IMR-90 (cell line): ENCODE measurements around the gene NLRC5. TPM values are rescaled to one million over a fixed set of nuclear protein-coding genes. Genes with fewer than 3 reads are reported as not detected.

ENCODE experiments used
- ATAC-seq: fragments of 200-7000 bp; cut with Tn5 transposase; 2 replicates; pipeline ENCODE4 v1.9.1; 2020; ENCODE audit warnings: low read depth, mild to moderate bottlenecking, moderate library complexity
- BruUV-seq: library from RNA; stranded (reverse); fragments of 400-500 nt; replicated peaks from 2 replicates; lab custom pipeline; 2021; lab: Mats Ljungman, UMichigan
- CTCF ChIA-PET: fragments of 300-600 bp; formaldehyde crosslinking; extraction: SDS; loops from one replicate; lab custom pipeline; 2021; ENCODE audit warnings: antibody characterized with exemption; lab: Yijun Ruan, JAX
- POLR2A ChIA-PET: fragments of 300-600 bp; sonication (Branson Sonifier 250); formaldehyde crosslinking; loops from one replicate; lab custom pipeline; 2022; ENCODE audit warnings: antibody characterized with exemption; ENCODE audit not compliant: unreplicated experiment; lab: Charles Lee
- DNase-seq: peaks from one replicate; pipeline ENCODE4 v3.0.0; 2013
- H2AFZ ChIP-seq: replicated peaks from 2 replicates; pipeline ENCODE3; 2013; ENCODE audit warnings: low read length, mild to moderate bottlenecking; ENCODE audit not compliant: poor library complexity
- H2AK5ac ChIP-seq: 2 replicates; pipeline ENCODE4 v1.6.1; 2013; ENCODE audit warnings: low read depth, low read length, inconsistent platforms
- H2AK9ac ChIP-seq: replicated peaks from 2 replicates; pipeline ENCODE3; 2013; ENCODE audit warnings: mild to moderate bottlenecking, low read depth, low read length, moderate library complexity; ENCODE audit not compliant: poor library complexity
- H2BK120ac ChIP-seq: 2 replicates; pipeline ENCODE4 v1.6.1; 2013; ENCODE audit warnings: low read depth, low read length, inconsistent platforms
- H2BK15ac ChIP-seq: 3 replicates; pipeline ENCODE4 v1.6.1; 2013; ENCODE audit warnings: low read depth, low read length, inconsistent platforms
- H2BK20ac ChIP-seq: 2 replicates; pipeline ENCODE4 v1.6.1; 2013; ENCODE audit warnings: low read depth, mild to moderate bottlenecking, inconsistent platforms, low read length, moderate library complexity
- H2BK5ac ChIP-seq: 2 replicates; pipeline ENCODE4 v1.6.1; 2013; ENCODE audit warnings: mild to moderate bottlenecking, low read depth, low read length, inconsistent platforms; ENCODE audit not compliant: poor library complexity, severe bottlenecking
- H3K14ac ChIP-seq: replicated peaks from 2 replicates; pipeline ENCODE4 v1.6.1; 2013; ENCODE audit warnings: low read depth, low read length, inconsistent platforms
- H3K18ac ChIP-seq: 2 replicates; pipeline ENCODE4 v1.6.1; 2013; ENCODE audit warnings: low read depth, low read length, control low read depth
- H3K23ac ChIP-seq: 2 replicates; pipeline ENCODE4 v1.6.1; 2013; ENCODE audit warnings: low read depth, low read length, inconsistent platforms
- H3K27ac ChIP-seq: 2 replicates; pipeline ENCODE4 v1.5.1; 2013; ENCODE audit warnings: mild to moderate bottlenecking, control low read depth, low read length; ENCODE audit not compliant: insufficient read depth
- H3K27me3 ChIP-seq: 2 replicates; pipeline ENCODE4 v1.6.1; 2013; ENCODE audit warnings: low read length; ENCODE audit not compliant: control insufficient read depth, insufficient read depth
- H3K36me3 ChIP-seq: 2 replicates; pipeline ENCODE4 v1.6.1; 2013; ENCODE audit warnings: low read length, mixed read lengths; ENCODE audit not compliant: control insufficient read depth, insufficient read depth
- H3K4ac ChIP-seq: 2 replicates; pipeline ENCODE4 v1.6.1; 2013; ENCODE audit warnings: low read depth, low read length, inconsistent platforms
- H3K4me1 ChIP-seq: 2 replicates; pipeline ENCODE4 v1.6.1; 2013; ENCODE audit warnings: low read length, mixed read lengths; ENCODE audit not compliant: control insufficient read depth, insufficient read depth
- H3K4me2 ChIP-seq: 2 replicates; pipeline ENCODE4 v1.6.1; 2013; ENCODE audit warnings: low read depth, mild to moderate bottlenecking, control low read depth, low read length, moderate library complexity
- H3K4me3 ChIP-seq: 2 replicates; pipeline ENCODE4 v1.5.1; 2013; ENCODE audit warnings: low read depth, mild to moderate bottlenecking, control low read depth, low read length, moderate library complexity; ENCODE audit not compliant: insufficient read depth
- H3K56ac ChIP-seq: 2 replicates; pipeline ENCODE4 v1.6.1; 2013; ENCODE audit warnings: low read length, inconsistent platforms; ENCODE audit not compliant: insufficient read depth; ENCODE audit errors: extremely low read depth
- H3K79me1 ChIP-seq, 2 experiments: 2 replicates each; pipeline ENCODE4 v1.6.1; 2013; ENCODE audit warnings: low read length in 2 of 2, inconsistent platforms in 1 of 2, low read depth in 1 of 2
- H3K9ac ChIP-seq: 2 replicates; pipeline ENCODE4 v1.6.1; 2013; ENCODE audit warnings: low read depth, low read length, control low read depth
- H3K9me1 ChIP-seq: 2 replicates; pipeline ENCODE4 v1.6.1; 2013; ENCODE audit warnings: low read length, inconsistent platforms; ENCODE audit not compliant: insufficient read depth
- H3K9me3 ChIP-seq: 2 replicates; pipeline ENCODE4 v1.6.1; 2013; ENCODE audit warnings: low read length; ENCODE audit not compliant: control insufficient read depth, insufficient read depth
- H4K20me1 ChIP-seq: 2 replicates; pipeline ENCODE4 v1.6.1; 2013; ENCODE audit warnings: low read length, inconsistent platforms; ENCODE audit not compliant: insufficient read depth
- H4K5ac ChIP-seq: 2 replicates; pipeline ENCODE4 v1.6.1; 2013; ENCODE audit warnings: mild to moderate bottlenecking, low read depth, low read length, control low read depth
- H4K8ac ChIP-seq, 2 experiments: 2 replicates each; pipeline ENCODE4 v1.6.1; 2013; ENCODE audit warnings: low read depth in 2 of 2, low read length in 2 of 2, control low read depth in 1 of 2, inconsistent platforms in 1 of 2
- H4K91ac ChIP-seq: 2 replicates; pipeline ENCODE4 v1.6.1; 2013; ENCODE audit warnings: low read depth, low read length, inconsistent platforms; ENCODE audit not compliant: insufficient read depth
- BHLHE40 ChIP-seq: fragments of 150-350 bp; IDR thresholded peaks from 2 replicates; pipeline ENCODE4 v1.6.1; 2016; ENCODE audit warnings: mild to moderate bottlenecking, low read depth, low read length
- CEBPB ChIP-seq: IDR thresholded peaks from 2 replicates; pipeline ENCODE4 v1.6.1; 2012; ENCODE audit warnings: low read depth, low read length, improper control_type of control experiment
- CHD1 ChIP-seq: IDR thresholded peaks from 2 replicates; pipeline ENCODE4 v1.6.1; 2012; ENCODE audit warnings: low read depth, low read length, improper control_type of control experiment
- FOS ChIP-seq: fragments of 150-350 bp; IDR thresholded peaks from 2 replicates; pipeline ENCODE4 v1.6.1; 2016; ENCODE audit warnings: low read depth, low read length
- MAFK ChIP-seq: IDR thresholded peaks from 2 replicates; pipeline ENCODE4 v1.6.1; 2012; ENCODE audit warnings: low read depth, low read length, improper control_type of control experiment
- MAZ ChIP-seq: IDR thresholded peaks from 2 replicates; pipeline ENCODE4 v1.6.1; 2012; ENCODE audit warnings: low read depth, mild to moderate bottlenecking, low read length, improper control_type of control experiment, moderate library complexity, borderline replicate concordance
- MXI1 ChIP-seq: IDR thresholded peaks from 2 replicates; pipeline ENCODE4 v1.6.1; 2012; ENCODE audit warnings: low read depth, mild to moderate bottlenecking, low read length, moderate library complexity, borderline replicate concordance
- NFE2L2 ChIP-seq: fragments of 150-350 bp; IDR thresholded peaks from 2 replicates; pipeline ENCODE4 v1.6.1; 2016; ENCODE audit warnings: low read depth, mild to moderate bottlenecking, low read length
- POLR2A ChIP-seq: IDR thresholded peaks from 2 replicates; pipeline ENCODE4 v1.6.1; 2012; ENCODE audit warnings: mild to moderate bottlenecking, low read depth, low read length
- RAD21 ChIP-seq: IDR thresholded peaks from 2 replicates; pipeline ENCODE4 v1.6.1; 2012; ENCODE audit warnings: low read length, improper control_type of control experiment
- RCOR1 ChIP-seq: IDR thresholded peaks from 2 replicates; pipeline ENCODE4 v1.6.1; 2012; ENCODE audit warnings: mild to moderate bottlenecking, low read length, improper control_type of control experiment; ENCODE audit not compliant: insufficient replicate concordance
- RFX5 ChIP-seq: IDR thresholded peaks from 2 replicates; pipeline ENCODE4 v1.8.0; 2012; ENCODE audit warnings: low read depth, mild to moderate bottlenecking, low read length, moderate library complexity
- SMC3 ChIP-seq: fragments of 150-350 bp; IDR thresholded peaks from 2 replicates; pipeline ENCODE4 v1.6.1; 2016; ENCODE audit warnings: low read depth, mild to moderate bottlenecking, antibody characterized with exemption, low read length, moderate library complexity
- WGBS, 2 experiments: methylation state at CpG; one replicate each; pipeline versions ENCODE4 v1.1.5 to v1.1.7; 2013; ENCODE audit warnings: missing lambda C conversion rate in 2 of 2; ENCODE audit not compliant: insufficient read length in 1 of 2; ENCODE audit errors: extremely low coverage in 2 of 2; 5-methylcytosine and 5-hydroxymethylcytosine counted together
- dilution Hi-C: fragments of 300-500 bp; cut with HindIII; formaldehyde crosslinking; loops from one replicate; pipeline ENCODE4 v1.14.3; 2018; ENCODE audit warnings: low sequenced_read_pairs; ENCODE audit not compliant: unreplicated experiment
- in situ Hi-C: fragments of 300-500 bp; cut with MboI; formaldehyde crosslinking; loops from 3 replicates; pipeline ENCODE4 v1.14.3; 2019; ENCODE audit warnings: low sequenced_read_pairs, inconsistent platforms, mixed read lengths
- intact Hi-C: fragments of 100-400 bp; cut with micrococcal nuclease; formaldehyde crosslinking; loops from 2 replicates; pipeline ENCODE4 v1.10.0; 2022
- polyA plus RNA-seq, 3 experiments: library from polyadenylated mRNA; depleted of rRNA; stranded (reverse); fragments of >200 nt; gene quantifications; 2 replicates each; pipeline ENCODE4 v1.2.3, GENCODE V29; 2012; ENCODE audit warnings: low replicate concordance in 1 of 3
- total RNA-seq: library from RNA; depleted of rRNA; stranded (reverse); fragments of >200 nt; gene quantifications from 2 replicates; pipeline ENCODE4 v1.2.3, GENCODE V29; 2012
- TF ChIP-seq, protein P1 (sequence below): conservative IDR thresholded peaks from 2 replicates; pipeline ENCODE4 v1.5.1; 2012; ENCODE audit warnings: mild to moderate bottlenecking, low read depth, low read length, improper control_type of control experiment
- TF ChIP-seq, protein P2 (sequence below): fragments of 150-350 bp; IDR thresholded peaks from 2 replicates; pipeline ENCODE4 v1.6.1; 2017; ENCODE audit warnings: mild to moderate bottlenecking, antibody characterized with exemption, low read length, low read depth
- TF ChIP-seq, protein P3 (sequence below): fragments of 150-350 bp; IDR thresholded peaks from 2 replicates; pipeline ENCODE4 v1.6.1; 2016; ENCODE audit warnings: low read depth, mild to moderate bottlenecking, low read length, moderate library complexity, borderline replicate concordance

The NLRC5 gene
- total and polyA plus RNA-seq, 2 of the 4 experiments (the other 2 are of a cell fraction) = 9.1 to 14.9 TPM

DNA sequence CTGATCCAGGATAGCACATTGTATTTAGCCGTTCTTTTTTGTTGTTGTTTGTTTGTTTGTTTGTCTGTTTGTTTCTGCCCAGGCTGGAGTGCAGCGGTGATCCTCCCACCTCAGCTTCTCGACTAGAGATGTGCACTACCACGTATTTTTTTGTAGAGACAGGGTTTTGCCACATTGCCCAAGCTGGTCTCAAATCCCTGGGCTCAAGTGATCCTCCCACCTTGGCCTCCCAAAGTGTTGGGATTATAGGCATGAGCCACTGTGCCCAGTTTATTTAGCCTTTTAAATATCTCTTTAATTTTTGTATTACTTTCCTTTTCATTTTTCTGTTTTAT is 9.2 kb upstream of the NLRC5 start:
- WGBS, 2 experiments = 35% methylated on average over 2 of the region's 4 CpGs; no CpG with 5 or more reads in 1 of the 2 experiments
- Histone ChIP-seq H3K56ac (no peak overlapping the region), H4K8ac (no peak overlapping the region), H3K18ac (no peak overlapping the region), H3K9me1 (peaks cover 5% of the 10 kb centered on the region), H4K91ac (no peak overlapping the region), H4K20me1 (no peaks in the 10 kb centered on the region), H3K9me3 (no peaks in the 10 kb centered on the region), H2AK9ac (no peak overlapping the region), H3K4ac (no peak overlapping the region), H2AFZ (no peak overlapping the region), H3K14ac (no peak overlapping the region), H3K4me3 (no peak overlapping the region), H3K23ac (no peak overlapping the region), H2BK15ac (no peak overlapping the region), H3K79me1 (peaks cover 6 to 7% of the 10 kb centered on the region in 2 experiments; a peak in 3 of 4 replicates), H3K9ac (no peak overlapping the region), H2BK5ac (no peak overlapping the region), H3K27ac (no peak overlapping the region), H2AK5ac (no peak overlapping the region), H3K36me3 (no peaks in the 10 kb centered on the region), H3K27me3 (peaks cover 2% of the 10 kb centered on the region; the same call in 1 of the 2 replicates), H2BK120ac (no peak overlapping the region), H3K4me1 (peaks cover under 1% of the 10 kb centered on the region), H4K5ac (no peak overlapping the region), H3K4me2 (no peak overlapping the region), H2BK20ac (no peak overlapping the region)
- POLR2A ChIA-PET = no interaction called here
- DNase-seq (no peak), ATAC-seq (no peak)
- no TSS peak for BruUV-seq
- TF ChIP-seq, protein P1, sequence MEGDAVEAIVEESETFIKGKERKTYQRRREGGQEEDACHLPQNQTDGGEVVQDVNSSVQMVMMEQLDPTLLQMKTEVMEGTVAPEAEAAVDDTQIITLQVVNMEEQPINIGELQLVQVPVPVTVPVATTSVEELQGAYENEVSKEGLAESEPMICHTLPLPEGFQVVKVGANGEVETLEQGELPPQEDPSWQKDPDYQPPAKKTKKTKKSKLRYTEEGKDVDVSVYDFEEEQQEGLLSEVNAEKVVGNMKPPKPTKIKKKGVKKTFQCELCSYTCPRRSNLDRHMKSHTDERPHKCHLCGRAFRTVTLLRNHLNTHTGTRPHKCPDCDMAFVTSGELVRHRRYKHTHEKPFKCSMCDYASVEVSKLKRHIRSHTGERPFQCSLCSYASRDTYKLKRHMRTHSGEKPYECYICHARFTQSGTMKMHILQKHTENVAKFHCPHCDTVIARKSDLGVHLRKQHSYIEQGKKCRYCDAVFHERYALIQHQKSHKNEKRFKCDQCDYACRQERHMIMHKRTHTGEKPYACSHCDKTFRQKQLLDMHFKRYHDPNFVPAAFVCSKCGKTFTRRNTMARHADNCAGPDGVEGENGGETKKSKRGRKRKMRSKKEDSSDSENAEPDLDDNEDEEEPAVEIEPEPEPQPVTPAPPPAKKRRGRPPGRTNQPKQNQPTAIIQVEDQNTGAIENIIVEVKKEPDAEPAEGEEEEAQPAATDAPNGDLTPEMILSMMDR = no peak
- TF ChIP-seq FOS = no peak
- TF ChIP-seq RFX5 = no peak
- no peak for TF ChIP-seq BHLHE40
- TF ChIP-seq CEBPB = no peak
- TF ChIP-seq, protein P2, sequence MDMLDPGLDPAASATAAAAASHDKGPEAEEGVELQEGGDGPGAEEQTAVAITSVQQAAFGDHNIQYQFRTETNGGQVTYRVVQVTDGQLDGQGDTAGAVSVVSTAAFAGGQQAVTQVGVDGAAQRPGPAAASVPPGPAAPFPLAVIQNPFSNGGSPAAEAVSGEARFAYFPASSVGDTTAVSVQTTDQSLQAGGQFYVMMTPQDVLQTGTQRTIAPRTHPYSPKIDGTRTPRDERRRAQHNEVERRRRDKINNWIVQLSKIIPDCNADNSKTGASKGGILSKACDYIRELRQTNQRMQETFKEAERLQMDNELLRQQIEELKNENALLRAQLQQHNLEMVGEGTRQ = no peak
- no peak for TF ChIP-seq SMC3
- TF ChIP-seq MXI1 = no peak
- TF ChIP-seq NFE2L2 = no peak
- TF ChIP-seq, protein P3, sequence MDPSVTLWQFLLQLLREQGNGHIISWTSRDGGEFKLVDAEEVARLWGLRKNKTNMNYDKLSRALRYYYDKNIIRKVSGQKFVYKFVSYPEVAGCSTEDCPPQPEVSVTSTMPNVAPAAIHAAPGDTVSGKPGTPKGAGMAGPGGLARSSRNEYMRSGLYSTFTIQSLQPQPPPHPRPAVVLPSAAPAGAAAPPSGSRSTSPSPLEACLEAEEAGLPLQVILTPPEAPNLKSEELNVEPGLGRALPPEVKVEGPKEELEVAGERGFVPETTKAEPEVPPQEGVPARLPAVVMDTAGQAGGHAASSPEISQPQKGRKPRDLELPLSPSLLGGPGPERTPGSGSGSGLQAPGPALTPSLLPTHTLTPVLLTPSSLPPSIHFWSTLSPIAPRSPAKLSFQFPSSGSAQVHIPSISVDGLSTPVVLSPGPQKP = no peak
- no peak for TF ChIP-seq MAFK
- TF ChIP-seq MAZ = no peak
- no peak for TF ChIP-seq RCOR1
- TF ChIP-seq CHD1 = no peak
- TF ChIP-seq POLR2A = no peak
- TF ChIP-seq RAD21 = no peak
- dilution Hi-C loops = no loop called here
- CTCF ChIA-PET = no interaction called here
- in situ Hi-C loops = no loop called here
- intact Hi-C loops = no loop called here
